Natural killer cell (primary cell): ENCODE measurements around the gene CCDC86. TPM values are rescaled to one million over a fixed set of nuclear protein-coding genes. Genes with fewer than 3 reads are reported as not detected.

Experiments
- ATAC-seq, 3 donors: fragments of 150-1000 bp in 2 of 3; fragments of 200-7000 bp in 1 of 3; cut with Tn5 transposase; 1 replicate in 1 of 3; 2 replicates in 2 of 3; pipeline ENCODE4 v1.10.0; 2021; ENCODE audit warnings: mild to moderate bottlenecking in 2 of 3, moderate library complexity in 2 of 3
- DNase-seq, 2 donors: peaks; one replicate each; pipeline versions ENCODE4 v3.0.0 to v3.0.0-alpha.2; 2013 to 2021; ENCODE audit warnings: mixed read lengths in 1 of 2
- H3K27ac ChIP-seq: one replicate; pipeline ENCODE4 v1.5.1; 2013; ENCODE audit warnings: mild to moderate bottlenecking, low read length
- H3K27me3 ChIP-seq: one replicate; pipeline ENCODE4 v1.6.1; 2013; ENCODE audit warnings: low read length; ENCODE audit not compliant: control insufficient read depth, insufficient read depth
- H3K36me3 ChIP-seq: one replicate; pipeline ENCODE4 v1.6.1; 2013; ENCODE audit warnings: low read length; ENCODE audit not compliant: control insufficient read depth, insufficient read depth
- H3K4me1 ChIP-seq: one replicate; pipeline ENCODE4 v1.6.1; 2013; ENCODE audit warnings: low read length; ENCODE audit not compliant: control insufficient read depth, insufficient read depth
- H3K4me3 ChIP-seq: one replicate; pipeline ENCODE4 v1.5.1; 2013; ENCODE audit warnings: low read length
- H3K9me3 ChIP-seq: one replicate; pipeline ENCODE4 v1.6.1; 2013; ENCODE audit warnings: low read length; ENCODE audit not compliant: control insufficient read depth, insufficient read depth
- H3K27ac Mint-ChIP-seq, 2 donors: one replicate each; pipeline ENCODE4 v1.8.0; 2022; ENCODE audit warnings: mild to moderate bottlenecking in 2 of 2, mixed read lengths in 2 of 2, moderate library complexity in 1 of 2
- H3K27me3 Mint-ChIP-seq, 2 donors: one replicate each; pipeline ENCODE4 v1.8.0; 2022; ENCODE audit warnings: low read depth in 2 of 2, mixed read lengths in 2 of 2
- H3K36me3 Mint-ChIP-seq: one replicate; pipeline ENCODE4 v1.8.0; 2022; ENCODE audit warnings: mixed read lengths
- H3K4me1 Mint-ChIP-seq, 2 donors: one replicate each; pipeline ENCODE4 v1.8.0; 2022; ENCODE audit warnings: mixed read lengths in 2 of 2
- H3K4me3 Mint-ChIP-seq: one replicate; pipeline ENCODE4 v1.8.0; 2022; ENCODE audit warnings: mild to moderate bottlenecking, moderate library complexity, mixed read lengths
- H3K9me3 Mint-ChIP-seq, 2 donors: one replicate each; pipeline ENCODE4 v1.8.0; 2022; ENCODE audit warnings: mixed read lengths in 2 of 2
- WGBS: methylation state at CpG from one replicate; pipeline ENCODE4 v1.1.7; 2013; ENCODE audit warnings: missing lambda C conversion rate; ENCODE audit not compliant: insufficient coverage; 5-methylcytosine and 5-hydroxymethylcytosine counted together
- intact Hi-C: fragments of 100-400 bp; cut with micrococcal nuclease; formaldehyde crosslinking; loops from one replicate; pipeline ENCODE4 v1.14.2; 2022
- total RNA-seq, 4 donors: library from RNA; stranded (reverse); fragments of 120-200 nt in 1 of 4; gene quantifications; one replicate each; pipeline versions ENCODE4 v1.2.3 to v1.2.4, GENCODE V29; 2013 to 2022
- TF ChIP-seq, protein P1 (sequence below): fragments of 200-600 bp; IDR thresholded peaks from one replicate; pipeline ENCODE4 v1.8.0; 2022; ENCODE audit warnings: antibody characterized with exemption

CCDC86 gene
- total RNA-seq, 3 donors from 2014 or later (not counting 1 experiment from before 2014, with no cell fraction given), result 10.6 to 12.5 (median 10.7) TPM

- H3K36me3 ChIP-seq, result peaks cover 22% of the 10 kb centered on the region
- ATAC-seq, result no peak
- no peaks in the 10 kb centered on the region for H3K27me3 Mint-ChIP-seq
These were observed 34.2 kb downstream of the CCDC86 start for GRCh38 chr11:60876168-60876485.

GRCh38 chr11:60878245-60879101 is 36.6 kb downstream of the CCDC86 start:
- Mint-ChIP-seq H3K9me3 (no peaks in the 10 kb centered on the region), H3K36me3 (peaks cover 5% of the 10 kb centered on the region), H3K27ac (no peak overlapping the region), H3K27me3 (no peaks in the 10 kb centered on the region), H3K4me3 (no peak overlapping the region), H3K4me1 (peaks cover 0 to 4% of the 10 kb centered on the region in 2 donors)
- TF ChIP-seq, protein P1, sequence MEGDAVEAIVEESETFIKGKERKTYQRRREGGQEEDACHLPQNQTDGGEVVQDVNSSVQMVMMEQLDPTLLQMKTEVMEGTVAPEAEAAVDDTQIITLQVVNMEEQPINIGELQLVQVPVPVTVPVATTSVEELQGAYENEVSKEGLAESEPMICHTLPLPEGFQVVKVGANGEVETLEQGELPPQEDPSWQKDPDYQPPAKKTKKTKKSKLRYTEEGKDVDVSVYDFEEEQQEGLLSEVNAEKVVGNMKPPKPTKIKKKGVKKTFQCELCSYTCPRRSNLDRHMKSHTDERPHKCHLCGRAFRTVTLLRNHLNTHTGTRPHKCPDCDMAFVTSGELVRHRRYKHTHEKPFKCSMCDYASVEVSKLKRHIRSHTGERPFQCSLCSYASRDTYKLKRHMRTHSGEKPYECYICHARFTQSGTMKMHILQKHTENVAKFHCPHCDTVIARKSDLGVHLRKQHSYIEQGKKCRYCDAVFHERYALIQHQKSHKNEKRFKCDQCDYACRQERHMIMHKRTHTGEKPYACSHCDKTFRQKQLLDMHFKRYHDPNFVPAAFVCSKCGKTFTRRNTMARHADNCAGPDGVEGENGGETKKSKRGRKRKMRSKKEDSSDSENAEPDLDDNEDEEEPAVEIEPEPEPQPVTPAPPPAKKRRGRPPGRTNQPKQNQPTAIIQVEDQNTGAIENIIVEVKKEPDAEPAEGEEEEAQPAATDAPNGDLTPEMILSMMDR, result no peak
- 88% methylated on average over 5 of the region's 5 CpGs for WGBS
- Histone ChIP-seq H3K27ac (no peak overlapping the region), H3K27me3 (no peaks in the 10 kb centered on the region), H3K36me3 (peaks cover 23% of the 10 kb centered on the region), H3K4me3 (no peak overlapping the region), H3K9me3 (no peaks in the 10 kb centered on the region), H3K4me1 (no peaks in the 10 kb centered on the region)
- ATAC-seq, result no peak
- no peak for DNase-seq
- intact Hi-C loops, result no loop called here

More at GRCh38 chr11:60876168-60876485, 34.2 kb downstream of the CCDC86 start:
- no peak overlapping the region for H3K27ac ChIP-seq
- peaks cover 6% of the 10 kb centered on the region for H3K4me1 ChIP-seq
- Mint-ChIP-seq H3K4me1 (peaks cover 0 to 5% of the 10 kb centered on the region in 2 donors), H3K36me3 (peaks cover 5% of the 10 kb centered on the region), H3K27ac (no peak overlapping the region), H3K4me3 (no peak overlapping the region), H3K9me3 (no peaks in the 10 kb centered on the region)
- DNase-seq, result no peak
- no peaks in the 10 kb centered on the region for H3K27me3 ChIP-seq
- H3K4me3 ChIP-seq, result no peak overlapping the region
- 95% methylated on average over 2 of the region's 2 CpGs for WGBS
- TF ChIP-seq, protein P1, result no peak
- intact Hi-C loops, result no loop called here
- H3K9me3 ChIP-seq, result no peaks in the 10 kb centered on the region

DNA sequence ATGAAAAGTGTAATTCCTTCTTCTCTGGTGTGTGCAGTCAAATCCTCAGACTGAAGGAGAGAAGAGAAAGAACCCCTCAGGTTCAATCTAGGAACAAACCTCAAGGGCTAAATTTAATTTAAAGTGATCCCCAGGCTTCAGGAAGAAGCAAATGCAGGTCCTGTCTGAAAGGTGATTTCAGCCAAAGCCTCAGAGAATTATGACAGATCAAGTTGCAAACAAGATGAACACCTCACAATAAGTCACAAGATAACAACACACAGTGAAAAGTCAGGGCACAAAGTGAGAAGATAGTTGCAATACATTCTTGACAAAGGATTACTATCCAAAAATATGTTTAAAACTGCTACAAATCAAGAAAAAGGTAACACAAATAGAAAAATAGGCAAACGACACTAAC is 37.2 kb downstream of the CCDC86 start:
- intact Hi-C loops, result no loop called here
- DNase-seq (no peak), ATAC-seq (no peak)
- Mint-ChIP-seq H3K27me3 (no peaks in the 10 kb centered on the region), H3K27ac (no peak overlapping the region), H3K4me3 (no peak overlapping the region), H3K4me1 (peaks cover 0 to 4% of the 10 kb centered on the region in 2 donors), H3K9me3 (no peaks in the 10 kb centered on the region), H3K36me3 (peaks cover 5% of the 10 kb centered on the region)
- WGBS, result 80% methylated on average over 1 of the region's 1 CpG
- Histone ChIP-seq H3K9me3 (no peaks in the 10 kb centered on the region), H3K27me3 (no peaks in the 10 kb centered on the region), H3K4me1 (no peaks in the 10 kb centered on the region), H3K4me3 (no peak overlapping the region), H3K27ac (no peak overlapping the region), H3K36me3 (peaks cover 23% of the 10 kb centered on the region)
- TF ChIP-seq, protein P1, result no peak
